PFSK-1 (cell line): Measurements from ENCODE around the gene NLRP7.

ENCODE experiments used
- FOXP2 ChIP-seq: optimal IDR thresholded peaks from 2 replicates; pipeline ENCODE3; 2011; ENCODE audit warnings: borderline replicate concordance, control low read depth, inconsistent platforms; ENCODE audit not compliant: insufficient read depth; ENCODE audit errors: extremely low read length, extremely low read depth
- POLR2AphosphoS5 ChIP-seq: IDR thresholded peaks from 2 replicates; pipeline ENCODE4 v1.6.1; 2012; ENCODE audit warnings: low read depth, mild to moderate bottlenecking, control low read depth, low read length, moderate library complexity
- TAF1 ChIP-seq: IDR thresholded peaks from 2 replicates; pipeline ENCODE4 v1.6.1; 2012; ENCODE audit warnings: low read length, control low read depth, borderline replicate concordance; ENCODE audit not compliant: insufficient read depth
- TF ChIP-seq, protein P1 (sequence below), 2 experiments: IDR thresholded peaks; 2 replicates each; pipeline versions ENCODE4 v1.6.1 to v1.8.0; 2011 to 2012; ENCODE audit warnings: low read depth in 2 of 2, low read length in 2 of 2, control low read depth in 1 of 2, inconsistent platforms in 1 of 2, mild to moderate bottlenecking in 1 of 2, moderate library complexity in 1 of 2; ENCODE audit not compliant: insufficient read depth in 1 of 2

- TF ChIP-seq POLR2AphosphoS5 (no peak), TAF1 (no peak), FOXP2 (no peak)
- TF ChIP-seq, protein P1, sequence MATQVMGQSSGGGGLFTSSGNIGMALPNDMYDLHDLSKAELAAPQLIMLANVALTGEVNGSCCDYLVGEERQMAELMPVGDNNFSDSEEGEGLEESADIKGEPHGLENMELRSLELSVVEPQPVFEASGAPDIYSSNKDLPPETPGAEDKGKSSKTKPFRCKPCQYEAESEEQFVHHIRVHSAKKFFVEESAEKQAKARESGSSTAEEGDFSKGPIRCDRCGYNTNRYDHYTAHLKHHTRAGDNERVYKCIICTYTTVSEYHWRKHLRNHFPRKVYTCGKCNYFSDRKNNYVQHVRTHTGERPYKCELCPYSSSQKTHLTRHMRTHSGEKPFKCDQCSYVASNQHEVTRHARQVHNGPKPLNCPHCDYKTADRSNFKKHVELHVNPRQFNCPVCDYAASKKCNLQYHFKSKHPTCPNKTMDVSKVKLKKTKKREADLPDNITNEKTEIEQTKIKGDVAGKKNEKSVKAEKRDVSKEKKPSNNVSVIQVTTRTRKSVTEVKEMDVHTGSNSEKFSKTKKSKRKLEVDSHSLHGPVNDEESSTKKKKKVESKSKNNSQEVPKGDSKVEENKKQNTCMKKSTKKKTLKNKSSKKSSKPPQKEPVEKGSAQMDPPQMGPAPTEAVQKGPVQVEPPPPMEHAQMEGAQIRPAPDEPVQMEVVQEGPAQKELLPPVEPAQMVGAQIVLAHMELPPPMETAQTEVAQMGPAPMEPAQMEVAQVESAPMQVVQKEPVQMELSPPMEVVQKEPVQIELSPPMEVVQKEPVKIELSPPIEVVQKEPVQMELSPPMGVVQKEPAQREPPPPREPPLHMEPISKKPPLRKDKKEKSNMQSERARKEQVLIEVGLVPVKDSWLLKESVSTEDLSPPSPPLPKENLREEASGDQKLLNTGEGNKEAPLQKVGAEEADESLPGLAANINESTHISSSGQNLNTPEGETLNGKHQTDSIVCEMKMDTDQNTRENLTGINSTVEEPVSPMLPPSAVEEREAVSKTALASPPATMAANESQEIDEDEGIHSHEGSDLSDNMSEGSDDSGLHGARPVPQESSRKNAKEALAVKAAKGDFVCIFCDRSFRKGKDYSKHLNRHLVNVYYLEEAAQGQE (IDR thresholded peaks at IDR 0.05; ENCODE audit: insufficient read depth in 1 of 2, low read depth in 2 of 2, low read length in 2 of 2): no peak
Measured at GRCh38 chr19:54903303-54903702, 44.0 kb downstream of the NLRP7 start.
